NB4 (cell line): Measurements from ENCODE around the gene CATSPER3.

ENCODE experiments used
- DNase-seq: peaks from one replicate; pipeline ENCODE4 v3.0.0; 2010; ENCODE audit warnings: low read depth
- H3K4me3 ChIP-seq: one replicate; pipeline ENCODE4 v1.5.1; 2011; ENCODE audit warnings: mild to moderate bottlenecking, low read depth, low read length, moderate library complexity
- MAX ChIP-seq: IDR thresholded peaks from 2 replicates; pipeline ENCODE4 v1.6.1; 2011; ENCODE audit warnings: low read depth, low read length
- MYC ChIP-seq: IDR thresholded peaks from 2 replicates; pipeline ENCODE4 v1.6.1; 2011; ENCODE audit warnings: low read depth, low read length
- POLR2A ChIP-seq: IDR thresholded peaks from 2 replicates; pipeline ENCODE4 v1.6.1; 2011; ENCODE audit warnings: mild to moderate bottlenecking; ENCODE audit not compliant: insufficient read length; ENCODE audit errors: extremely low read depth
- TF ChIP-seq, protein P1 (sequence below): IDR thresholded peaks from one replicate; pipeline ENCODE4 v1.5.1; 2012; ENCODE audit warnings: low read depth, low read length

The CATSPER3 gene

GRCh38 chr5:134944630-134945029 is 23.1 kb upstream of the CATSPER3 start:
- H3K4me3 ChIP-seq, result no peak overlapping the region
- no peak for DNase-seq
- TF ChIP-seq POLR2A (no peak), MYC (no peak), MAX (no peak)
- TF ChIP-seq, protein P1, sequence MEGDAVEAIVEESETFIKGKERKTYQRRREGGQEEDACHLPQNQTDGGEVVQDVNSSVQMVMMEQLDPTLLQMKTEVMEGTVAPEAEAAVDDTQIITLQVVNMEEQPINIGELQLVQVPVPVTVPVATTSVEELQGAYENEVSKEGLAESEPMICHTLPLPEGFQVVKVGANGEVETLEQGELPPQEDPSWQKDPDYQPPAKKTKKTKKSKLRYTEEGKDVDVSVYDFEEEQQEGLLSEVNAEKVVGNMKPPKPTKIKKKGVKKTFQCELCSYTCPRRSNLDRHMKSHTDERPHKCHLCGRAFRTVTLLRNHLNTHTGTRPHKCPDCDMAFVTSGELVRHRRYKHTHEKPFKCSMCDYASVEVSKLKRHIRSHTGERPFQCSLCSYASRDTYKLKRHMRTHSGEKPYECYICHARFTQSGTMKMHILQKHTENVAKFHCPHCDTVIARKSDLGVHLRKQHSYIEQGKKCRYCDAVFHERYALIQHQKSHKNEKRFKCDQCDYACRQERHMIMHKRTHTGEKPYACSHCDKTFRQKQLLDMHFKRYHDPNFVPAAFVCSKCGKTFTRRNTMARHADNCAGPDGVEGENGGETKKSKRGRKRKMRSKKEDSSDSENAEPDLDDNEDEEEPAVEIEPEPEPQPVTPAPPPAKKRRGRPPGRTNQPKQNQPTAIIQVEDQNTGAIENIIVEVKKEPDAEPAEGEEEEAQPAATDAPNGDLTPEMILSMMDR, result no peak

- DNase-seq, result no peak
- no peak overlapping the region for H3K4me3 ChIP-seq
- no peak for TF ChIP-seq MAX
- TF ChIP-seq, protein P1, result no peak
- no peak for TF ChIP-seq MYC
- TF ChIP-seq POLR2A, result no peak
These were observed 22.7 kb upstream of the CATSPER3 start for GRCh38 chr5:134945041-134945440.

DNA sequence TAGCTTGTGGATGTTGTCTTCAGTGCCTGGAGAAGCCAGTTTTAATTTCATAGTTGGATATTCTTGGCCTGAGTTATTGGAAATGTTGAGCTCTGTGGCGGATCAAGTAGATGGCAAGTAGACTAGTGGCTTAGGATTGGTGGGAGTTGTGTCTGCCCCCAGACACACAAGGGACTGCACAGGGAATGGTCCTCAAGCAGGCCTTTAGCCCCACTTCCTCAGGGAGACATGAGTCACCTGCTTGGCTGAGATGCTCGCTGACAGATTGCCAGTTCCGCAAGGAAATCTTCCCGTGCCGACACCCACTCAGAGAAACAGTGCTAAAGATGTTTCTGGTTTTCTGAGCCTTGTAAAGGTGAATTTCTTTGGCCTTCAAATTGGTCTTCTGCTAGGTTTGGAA is 18.8 kb upstream of the CATSPER3 start:
- no peak overlapping the region for H3K4me3 ChIP-seq
- no peak for DNase-seq
- TF ChIP-seq, protein P1, result no peak
- no peak for TF ChIP-seq POLR2A
- TF ChIP-seq MAX, result no peak
- TF ChIP-seq MYC, result no peak

DNA sequence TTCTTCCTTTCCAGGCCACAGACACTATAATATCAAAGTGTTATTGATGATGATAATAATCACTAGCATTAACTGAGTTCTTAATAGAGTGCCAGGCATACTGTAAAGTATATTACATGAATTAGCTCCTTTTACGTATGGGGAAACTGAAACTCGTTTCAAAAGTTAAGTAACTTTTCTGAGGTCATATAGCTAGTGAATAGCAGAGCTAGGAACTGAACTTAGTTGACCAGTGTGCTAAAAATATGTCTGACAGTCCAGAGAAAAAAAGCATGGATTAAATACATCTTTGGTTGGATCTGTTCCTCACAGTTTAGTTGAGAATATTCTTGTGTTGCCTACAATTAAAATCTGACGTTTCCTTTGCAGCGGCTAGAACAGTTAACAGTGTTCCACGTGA is 18.4 kb upstream of the CATSPER3 start:
- TF ChIP-seq MAX, result no peak
- no peak for TF ChIP-seq POLR2A
- no peak for TF ChIP-seq MYC
- TF ChIP-seq, protein P1, result no peak
- DNase-seq, result no peak
- no peak overlapping the region for H3K4me3 ChIP-seq

GRCh38 chr5:134957920-134958608 is 9.6 kb upstream of the CATSPER3 start:
- TF ChIP-seq MAX (no peak), MYC (no peak), POLR2A (no peak)
- TF ChIP-seq, protein P1, result no peak
- no peak for DNase-seq

More at GRCh38 chr5:134957920-134958608, 9.6 kb upstream of the CATSPER3 start:
- H3K4me3 ChIP-seq, result no peak overlapping the region
